K562 (cell line): Measurements from ENCODE around the gene TSPAN14. TPM values are rescaled to one million over a fixed set of nuclear protein-coding genes. Genes with fewer than 3 reads are reported as not detected.

Experiments
- ARID2 ChIP-seq: fragments of 450-650 bp; IDR thresholded peaks from 2 replicates; pipeline ENCODE4 v1.6.1; 2017; ENCODE audit warnings: antibody characterized with exemption, mild to moderate bottlenecking
- CAMTA2 ChIP-seq: fragments of 250-450 bp; sonication (Bioruptor Pico); conservative IDR thresholded peaks from 2 replicates; pipeline ENCODE4 v1.5.1; 2022
- DACH1 ChIP-seq: fragments of 450-650 bp; IDR thresholded peaks from 2 replicates; pipeline ENCODE4 v1.6.1; 2018; ENCODE audit not compliant: partially characterized antibody
- DPF2 ChIP-seq: fragments of 450-650 bp; IDR thresholded peaks from 2 replicates; pipeline ENCODE4 v1.6.1; 2016
- EHMT2 ChIP-seq: fragments of 450-650 bp; IDR thresholded peaks from 2 replicates; pipeline ENCODE4 v1.6.1; 2018; ENCODE audit warnings: antibody characterized with exemption
- HNRNPL ChIP-seq: fragments of 200-400 bp; formaldehyde crosslinking; IDR thresholded peaks from 2 replicates; pipeline ENCODE4 v1.6.1; 2017; ENCODE audit warnings: low read depth, mild to moderate bottlenecking, low read length
- JUND ChIP-seq, 2 experiments: IDR thresholded peaks; 2 replicates in 1 of 2; 3 replicates in 1 of 2; pipeline ENCODE4 v1.6.1; 2011; ENCODE audit warnings: borderline replicate concordance in 2 of 2, low read depth in 2 of 2, low read length in 2 of 2, improper control_type of control experiment in 1 of 2, missing biosample characterization in 1 of 2, missing genetic modification characterization in 1 of 2, missing genetic modification reagents in 1 of 2
- KLF10 ChIP-seq: fragments of 250-450 bp; sonication (Bioruptor Pico); IDR thresholded peaks from 2 replicates; pipeline ENCODE4 v1.6.1; 2021; ENCODE audit warnings: matching md5 sums
- KLF13 ChIP-seq: fragments of 450-650 bp; IDR thresholded peaks from 2 replicates; pipeline ENCODE4 v1.6.1; 2016; ENCODE audit warnings: missing genetic modification characterization, low read depth, mild to moderate bottlenecking, missing compliant biosample characterization, moderate library complexity, borderline replicate concordance
- MCM5 ChIP-seq: fragments of 450-650 bp; IDR thresholded peaks from 2 replicates; pipeline ENCODE4 v1.6.1; 2016; ENCODE audit warnings: low read depth
- NCOA2 ChIP-seq, 2 experiments: fragments of 450-650 bp; IDR thresholded peaks; 2 replicates each; pipeline ENCODE4 v1.6.1; 2018; ENCODE audit warnings: mild to moderate bottlenecking in 2 of 2, moderate library complexity in 1 of 2; ENCODE audit not compliant: partially characterized antibody in 2 of 2
- POLR2B ChIP-seq: fragments of 450-650 bp; IDR thresholded peaks from 2 replicates; pipeline ENCODE4 v1.6.1; 2018; ENCODE audit warnings: low read depth; ENCODE audit not compliant: partially characterized antibody
- RFX5 ChIP-seq: IDR thresholded peaks from 2 replicates; pipeline ENCODE4 v1.6.1; 2011; ENCODE audit warnings: low read depth, mild to moderate bottlenecking, improper control_type of control experiment, low read length
- TARDBP ChIP-seq: fragments of 450-650 bp; IDR thresholded peaks from 2 replicates; pipeline ENCODE4 v1.6.1; 2016
- TRIM28 ChIP-seq: fragments of 450-650 bp; IDR thresholded peaks from 2 replicates; pipeline ENCODE4 v1.6.1; 2017
- XRCC5 ChIP-seq: fragments of 200-400 bp; formaldehyde crosslinking; IDR thresholded peaks from 2 replicates; pipeline ENCODE4 v1.6.1; 2017; ENCODE audit warnings: low read depth, mild to moderate bottlenecking, low read length
- ZFX ChIP-seq: sonication (generic); formaldehyde crosslinking; IDR thresholded peaks from 2 replicates; pipeline ENCODE4 v1.8.0; 2022; ENCODE audit warnings: mild to moderate bottlenecking, missing genetic modification reagents, moderate library complexity
- polyA plus RNA-seq, 8 experiments: library from polyadenylated mRNA; depleted of rRNA in 4 of 8; stranded (reverse) in 5 of 8; unstranded in 3 of 8; fragments of >200 nt; fragmentation: Nextera tagmentation in 2 of 8; fragmentation: Illumina TruSeq in 1 of 8; extraction: Ambion mirVana in 2 of 8; extraction: Trizol in 1 of 8; gene quantifications; 2 replicates each; pipeline versions ENCODE4 v1.2.1 to v1.2.3, GENCODE V29; 2011 to 2014; ENCODE audit warnings: inconsistent platforms in 1 of 8, missing spikeins in 1 of 8
- total RNA-seq, 7 experiments: library from RNA; depleted of rRNA in 6 of 7; stranded (reverse); fragments of >200 nt in 6 of 7; fragmentation: Illumina TruSeq in 2 of 7; extraction: Trizol in 2 of 7; gene quantifications; 2 replicates each; pipeline versions ENCODE4 v1.2.1 to v1.2.3, GENCODE V29; 2011 to 2021; ENCODE audit warnings: low replicate concordance in 1 of 7
- TF ChIP-seq, protein P1 (sequence below): fragments of 450-650 bp; IDR thresholded peaks from 2 replicates; pipeline ENCODE4 v1.6.1; 2017; ENCODE audit warnings: antibody characterized with exemption, mild to moderate bottlenecking
- TF ChIP-seq, protein P2 (sequence below): sonication (generic); formaldehyde crosslinking; IDR thresholded peaks from 2 replicates; pipeline ENCODE4 v1.8.0; 2022; ENCODE audit warnings: mild to moderate bottlenecking, missing genetic modification reagents
- TF ChIP-seq, protein P3 (sequence below): fragments of 450-650 bp; IDR thresholded peaks from 2 replicates; pipeline ENCODE4 v1.6.1; 2017; ENCODE audit warnings: antibody characterized with exemption

The TSPAN14 gene
- total and polyA plus RNA-seq, 9 of the 15 experiments (the other 6 are each of a cell fraction or from before 2014, with no cell fraction given) = 5.8 to 92.9 (median 23.3) TPM

DNA sequence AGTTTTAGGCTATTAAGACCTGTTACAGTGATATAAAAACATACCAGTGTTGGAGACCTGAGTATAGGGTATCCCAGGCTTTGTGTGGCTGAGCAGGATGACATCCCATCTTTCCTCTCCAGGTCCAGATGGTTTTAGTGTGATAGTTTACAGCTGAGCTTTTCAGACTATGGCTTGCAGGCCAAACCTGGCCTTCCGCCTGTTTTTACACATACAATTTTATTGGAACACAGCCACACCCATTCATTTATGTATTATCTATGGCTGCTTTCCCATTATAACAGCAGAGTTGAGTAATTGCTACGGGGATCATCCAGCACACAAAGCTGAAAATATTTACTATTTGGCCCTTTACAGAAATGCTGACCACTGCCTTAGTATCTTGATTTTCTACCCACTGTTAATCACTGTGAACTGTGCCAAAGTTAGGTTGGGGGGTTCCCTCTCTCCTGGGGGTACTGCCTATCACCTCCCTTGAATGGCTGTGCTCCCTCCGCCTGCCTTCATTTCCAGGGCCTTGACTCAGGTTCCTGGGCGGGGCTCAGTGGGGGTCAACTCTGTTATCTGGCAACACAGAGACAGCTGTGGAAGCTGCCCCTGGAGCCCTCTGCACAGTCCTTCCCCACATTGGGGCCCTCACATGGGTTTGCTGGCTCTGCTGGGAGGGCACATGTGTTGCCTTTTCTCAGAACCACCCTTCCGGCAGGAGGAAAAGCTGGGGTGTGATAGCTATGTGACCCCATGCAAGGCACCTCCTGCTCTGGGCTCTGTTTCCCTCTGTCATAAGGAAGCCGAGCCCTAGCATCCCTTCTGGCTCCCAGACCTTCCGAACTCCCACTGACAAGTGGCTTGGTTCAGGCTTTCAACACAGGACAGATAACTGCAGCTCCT is 43.3 kb downstream of the TSPAN14 start (continued):
- no peak for TF ChIP-seq POLR2B
- no peak for TF ChIP-seq CAMTA2 (CRISPR knock-in tag)
- no peak for TF ChIP-seq RFX5
- no peak for TF ChIP-seq NCOA2 (IDR thresholded peaks at IDR 0.05; ENCODE audit: partially characterized antibody in 2 of 2)
- peak; percentile 60 for TF ChIP-seq JUND (IDR thresholded peaks at IDR 0.05; ENCODE audit: borderline replicate concordance, low read depth, low read length)
- TF ChIP-seq JUND (tag; IDR thresholded peaks at IDR 0.05; ENCODE audit: borderline replicate concordance, low read depth, low read length) = no peak; the same call in 2 of the 3 replicates
- no peak for TF ChIP-seq EHMT2
- TF ChIP-seq, protein P1, sequence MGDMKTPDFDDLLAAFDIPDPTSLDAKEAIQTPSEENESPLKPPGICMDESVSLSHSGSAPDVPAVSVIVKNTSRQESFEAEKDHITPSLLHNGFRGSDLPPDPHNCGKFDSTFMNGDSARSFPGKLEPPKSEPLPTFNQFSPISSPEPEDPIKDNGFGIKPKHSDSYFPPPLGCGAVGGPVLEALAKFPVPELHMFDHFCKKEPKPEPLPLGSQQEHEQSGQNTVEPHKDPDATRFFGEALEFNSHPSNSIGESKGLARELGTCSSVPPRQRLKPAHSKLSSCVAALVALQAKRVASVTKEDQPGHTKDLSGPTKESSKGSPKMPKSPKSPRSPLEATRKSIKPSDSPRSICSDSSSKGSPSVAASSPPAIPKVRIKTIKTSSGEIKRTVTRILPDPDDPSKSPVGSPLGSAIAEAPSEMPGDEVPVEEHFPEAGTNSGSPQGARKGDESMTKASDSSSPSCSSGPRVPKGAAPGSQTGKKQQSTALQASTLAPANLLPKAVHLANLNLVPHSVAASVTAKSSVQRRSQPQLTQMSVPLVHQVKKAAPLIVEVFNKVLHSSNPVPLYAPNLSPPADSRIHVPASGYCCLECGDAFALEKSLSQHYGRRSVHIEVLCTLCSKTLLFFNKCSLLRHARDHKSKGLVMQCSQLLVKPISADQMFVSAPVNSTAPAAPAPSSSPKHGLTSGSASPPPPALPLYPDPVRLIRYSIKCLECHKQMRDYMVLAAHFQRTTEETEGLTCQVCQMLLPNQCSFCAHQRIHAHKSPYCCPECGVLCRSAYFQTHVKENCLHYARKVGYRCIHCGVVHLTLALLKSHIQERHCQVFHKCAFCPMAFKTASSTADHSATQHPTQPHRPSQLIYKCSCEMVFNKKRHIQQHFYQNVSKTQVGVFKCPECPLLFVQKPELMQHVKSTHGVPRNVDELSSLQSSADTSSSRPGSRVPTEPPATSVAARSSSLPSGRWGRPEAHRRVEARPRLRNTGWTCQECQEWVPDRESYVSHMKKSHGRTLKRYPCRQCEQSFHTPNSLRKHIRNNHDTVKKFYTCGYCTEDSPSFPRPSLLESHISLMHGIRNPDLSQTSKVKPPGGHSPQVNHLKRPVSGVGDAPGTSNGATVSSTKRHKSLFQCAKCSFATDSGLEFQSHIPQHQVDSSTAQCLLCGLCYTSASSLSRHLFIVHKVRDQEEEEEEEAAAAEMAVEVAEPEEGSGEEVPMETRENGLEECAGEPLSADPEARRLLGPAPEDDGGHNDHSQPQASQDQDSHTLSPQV = peak; percentile 93
- TF ChIP-seq KLF13 (tag) = no peak
- TF ChIP-seq, protein P2, sequence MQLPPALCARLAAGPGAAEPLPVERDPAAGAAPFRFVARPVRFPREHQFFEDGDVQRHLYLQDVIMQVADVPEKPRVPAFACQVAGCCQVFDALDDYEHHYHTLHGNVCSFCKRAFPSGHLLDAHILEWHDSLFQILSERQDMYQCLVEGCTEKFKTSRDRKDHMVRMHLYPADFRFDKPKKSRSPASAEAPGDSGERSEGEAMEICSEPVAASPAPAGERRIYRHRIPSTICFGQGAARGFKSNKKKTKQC (CRISPR knock-in tag) = 0 out of 2 replicates have a peak, but pooled peaks have one; percentile 15
- TF ChIP-seq TARDBP = no peak
- TF ChIP-seq ZFX = no peak
- TF ChIP-seq HNRNPL = no peak
- no peak for TF ChIP-seq ARID2
- no peak for TF ChIP-seq KLF10 (CRISPR knock-in tag)
- TF ChIP-seq TRIM28 = peak; percentile 58; the same call in 1 of the 2 replicates
- TF ChIP-seq, protein P3, sequence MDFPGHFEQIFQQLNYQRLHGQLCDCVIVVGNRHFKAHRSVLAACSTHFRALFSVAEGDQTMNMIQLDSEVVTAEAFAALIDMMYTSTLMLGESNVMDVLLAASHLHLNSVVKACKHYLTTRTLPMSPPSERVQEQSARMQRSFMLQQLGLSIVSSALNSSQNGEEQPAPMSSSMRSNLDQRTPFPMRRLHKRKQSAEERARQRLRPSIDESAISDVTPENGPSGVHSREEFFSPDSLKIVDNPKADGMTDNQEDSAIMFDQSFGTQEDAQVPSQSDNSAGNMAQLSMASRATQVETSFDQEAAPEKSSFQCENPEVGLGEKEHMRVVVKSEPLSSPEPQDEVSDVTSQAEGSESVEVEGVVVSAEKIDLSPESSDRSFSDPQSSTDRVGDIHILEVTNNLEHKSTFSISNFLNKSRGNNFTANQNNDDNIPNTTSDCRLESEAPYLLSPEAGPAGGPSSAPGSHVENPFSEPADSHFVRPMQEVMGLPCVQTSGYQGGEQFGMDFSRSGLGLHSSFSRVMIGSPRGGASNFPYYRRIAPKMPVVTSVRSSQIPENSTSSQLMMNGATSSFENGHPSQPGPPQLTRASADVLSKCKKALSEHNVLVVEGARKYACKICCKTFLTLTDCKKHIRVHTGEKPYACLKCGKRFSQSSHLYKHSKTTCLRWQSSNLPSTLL = no peak
- peak; percentile 88 for TF ChIP-seq DPF2
- peak; percentile 96 for TF ChIP-seq DACH1
- no peak for TF ChIP-seq MCM5
- TF ChIP-seq XRCC5 = peak; percentile 76; the same call in 1 of the 2 replicates
